Hepatocyte (in vitro differentiated cells): ENCODE data around the gene SLC31A1. TPM values are rescaled to one million over a fixed set of nuclear protein-coding genes. Genes with fewer than 3 reads are reported as not detected.

Experiments
- DNase-seq: peaks from one replicate; pipeline ENCODE4 v3.0.0-alpha.2; 2016; ENCODE audit warnings: low spot score
- H2AFZ ChIP-seq: fragments of 200-600 bp; sonication (generic); 2 replicates; pipeline ENCODE4 v1.6.0; 2016; ENCODE audit warnings: antibody characterized with exemption, mild to moderate bottlenecking
- H3K27ac ChIP-seq: fragments of 200-600 bp; sonication (generic); 2 replicates; pipeline ENCODE4 v1.5.1; 2016; ENCODE audit warnings: mild to moderate bottlenecking
- H3K27me3 ChIP-seq: fragments of 200-600 bp; sonication (generic); 2 replicates; pipeline ENCODE4 v1.6.1; 2016
- H3K36me3 ChIP-seq: fragments of 200-600 bp; sonication (generic); replicated peaks from 2 replicates; pipeline ENCODE4 v1.5.1; 2016; ENCODE audit warnings: low read depth; ENCODE audit not compliant: insufficient read depth
- H3K4me1 ChIP-seq: fragments of 200-600 bp; sonication (generic); 2 replicates; pipeline ENCODE4 v1.5.1; 2016; ENCODE audit warnings: mild to moderate bottlenecking, moderate library complexity; ENCODE audit not compliant: insufficient read depth
- H3K4me2 ChIP-seq: fragments of 200-600 bp; sonication (generic); 2 replicates; pipeline ENCODE4 v1.6.0; 2016
- H3K4me3 ChIP-seq: fragments of 200-600 bp; sonication (generic); 2 replicates; pipeline ENCODE4 v1.5.1; 2016; ENCODE audit warnings: mild to moderate bottlenecking
- H3K79me2 ChIP-seq: fragments of 200-600 bp; sonication (generic); 2 replicates; pipeline ENCODE4 v1.6.0; 2017; ENCODE audit warnings: mild to moderate bottlenecking
- H3K9me2 ChIP-seq: fragments of 200-600 bp; sonication (generic); replicated peaks from 2 replicates; pipeline ENCODE4 v1.6.0; 2017; ENCODE audit warnings: mild to moderate bottlenecking; ENCODE audit not compliant: insufficient read depth
- H3K9me3 ChIP-seq: fragments of 200-600 bp; sonication (generic); 2 replicates; pipeline ENCODE4 v1.5.1; 2016; ENCODE audit warnings: low read depth, mild to moderate bottlenecking
- H4K20me1 ChIP-seq: fragments of 200-600 bp; sonication (generic); 2 replicates; pipeline ENCODE4 v1.6.0; 2016; ENCODE audit warnings: mild to moderate bottlenecking; ENCODE audit not compliant: insufficient read depth, poor library complexity, severe bottlenecking
- EZH2 ChIP-seq: fragments of 200-600 bp; sonication (generic); IDR thresholded peaks from 2 replicates; pipeline ENCODE4 v1.6.1; 2016; ENCODE audit warnings: antibody characterized with exemption, mild to moderate bottlenecking, borderline replicate concordance
- EZH2phosphoT487 ChIP-seq: fragments of 200-600 bp; sonication (generic); IDR thresholded peaks from one replicate; pipeline ENCODE4 v1.6.1; 2018; ENCODE audit warnings: antibody characterized with exemption, mild to moderate bottlenecking, low read depth, moderate library complexity; ENCODE audit not compliant: unreplicated experiment, severe bottlenecking
- WGBS: methylation state at CpG from one replicate; pipeline ENCODE4 v1.1.6; 2016; ENCODE audit warnings: low lambda C conversion rate; ENCODE audit errors: missing lambda C conversion rate; 5-methylcytosine and 5-hydroxymethylcytosine counted together
- polyA plus RNA-seq: library from polyadenylated mRNA; unstranded; fragments of >200 nt; fragmentation: Nextera tagmentation; extraction: Ambion mirVana; gene quantifications from 2 replicates; pipeline ENCODE4 v1.2.1, GENCODE V29; 2016
- total RNA-seq: library from RNA; depleted of rRNA; stranded (reverse); fragments of >200 nt; gene quantifications from 2 replicates; pipeline ENCODE4 v1.2.3, GENCODE V29; 2014
- TF ChIP-seq, protein P1 (sequence below): fragments of 200-600 bp; sonication (generic); IDR thresholded peaks from 2 replicates; pipeline ENCODE4 v1.5.1; 2016; ENCODE audit warnings: antibody characterized with exemption, mild to moderate bottlenecking; ENCODE audit not compliant: poor library complexity

The SLC31A1 gene
- total and polyA plus RNA-seq, 2 experiments from 2014 or later, result 29.7 to 43.3 TPM

DNA sequence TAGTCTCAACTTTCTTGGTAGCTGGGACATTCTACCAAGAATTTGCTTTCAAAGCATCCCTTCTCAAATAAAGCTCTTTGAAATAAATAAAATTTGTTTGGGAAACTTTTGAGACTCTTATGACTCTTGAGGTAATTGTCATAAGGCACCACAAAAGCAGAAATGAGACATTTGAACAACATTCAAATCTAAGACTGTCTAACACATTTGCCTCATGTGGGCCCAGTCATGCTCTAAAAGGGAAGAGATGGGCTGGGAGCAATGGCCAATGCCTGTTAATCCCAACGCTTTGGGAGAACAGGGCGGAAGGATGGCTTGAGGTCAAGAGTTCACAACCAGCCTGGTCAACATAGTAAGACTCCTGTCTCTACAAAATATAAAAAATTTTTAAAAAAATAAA is 44.1 kb upstream of the SLC31A1 start:
- TF ChIP-seq EZH2phosphoT487 (no peak), EZH2 (no peak)
- TF ChIP-seq, protein P1, sequence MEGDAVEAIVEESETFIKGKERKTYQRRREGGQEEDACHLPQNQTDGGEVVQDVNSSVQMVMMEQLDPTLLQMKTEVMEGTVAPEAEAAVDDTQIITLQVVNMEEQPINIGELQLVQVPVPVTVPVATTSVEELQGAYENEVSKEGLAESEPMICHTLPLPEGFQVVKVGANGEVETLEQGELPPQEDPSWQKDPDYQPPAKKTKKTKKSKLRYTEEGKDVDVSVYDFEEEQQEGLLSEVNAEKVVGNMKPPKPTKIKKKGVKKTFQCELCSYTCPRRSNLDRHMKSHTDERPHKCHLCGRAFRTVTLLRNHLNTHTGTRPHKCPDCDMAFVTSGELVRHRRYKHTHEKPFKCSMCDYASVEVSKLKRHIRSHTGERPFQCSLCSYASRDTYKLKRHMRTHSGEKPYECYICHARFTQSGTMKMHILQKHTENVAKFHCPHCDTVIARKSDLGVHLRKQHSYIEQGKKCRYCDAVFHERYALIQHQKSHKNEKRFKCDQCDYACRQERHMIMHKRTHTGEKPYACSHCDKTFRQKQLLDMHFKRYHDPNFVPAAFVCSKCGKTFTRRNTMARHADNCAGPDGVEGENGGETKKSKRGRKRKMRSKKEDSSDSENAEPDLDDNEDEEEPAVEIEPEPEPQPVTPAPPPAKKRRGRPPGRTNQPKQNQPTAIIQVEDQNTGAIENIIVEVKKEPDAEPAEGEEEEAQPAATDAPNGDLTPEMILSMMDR, result no peak
- Histone ChIP-seq H3K79me2 (no peaks in the 10 kb centered on the region), H3K4me3 (no peak overlapping the region), H3K4me2 (no peak overlapping the region), H3K9me3 (no peaks in the 10 kb centered on the region), H3K9me2 (no peaks in the 10 kb centered on the region), H2AFZ (no peak overlapping the region), H3K4me1 (peaks cover 3% of the 10 kb centered on the region), H4K20me1 (no peaks in the 10 kb centered on the region), H3K36me3 (no peaks in the 10 kb centered on the region), H3K27ac (no peak overlapping the region), H3K27me3 (no peaks in the 10 kb centered on the region)
- DNase-seq, result no peak
- WGBS, result 96% methylated on average over 2 of the region's 2 CpGs

DNA sequence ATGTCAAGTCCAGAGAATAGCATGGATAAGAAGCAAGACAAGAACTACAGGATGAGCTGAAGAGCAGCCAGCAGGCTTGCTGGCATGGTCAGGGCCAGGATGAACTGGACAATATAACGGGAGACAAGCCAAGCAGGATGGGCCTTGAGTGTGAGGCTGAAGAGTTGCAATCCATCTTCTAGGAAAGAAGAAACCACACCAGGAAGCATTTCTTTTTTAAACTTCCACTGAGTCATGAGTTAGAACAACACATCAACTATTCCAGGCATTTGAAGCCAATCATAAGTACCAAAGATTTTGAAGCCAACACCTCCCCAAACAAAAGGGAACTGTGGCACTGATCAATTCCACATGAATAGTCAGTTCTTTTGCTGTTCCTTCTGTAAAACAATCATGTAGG is 43.3 kb upstream of the SLC31A1 start:
- no peaks in the 10 kb centered on the region for H3K9me2 ChIP-seq
- no peak overlapping the region for H3K27ac ChIP-seq
- no peak overlapping the region for H3K4me2 ChIP-seq
- TF ChIP-seq EZH2 (no peak), EZH2phosphoT487 (no peak)
- TF ChIP-seq, protein P1, result no peak
- no peaks in the 10 kb centered on the region for H3K79me2 ChIP-seq
- DNase-seq, result no peak
- WGBS, result 95% methylated on average over 1 of the region's 1 CpG
- no peak overlapping the region for H3K4me3 ChIP-seq
- no peaks in the 10 kb centered on the region for H3K9me3 ChIP-seq
- no peak overlapping the region for H2AFZ ChIP-seq
- no peaks in the 10 kb centered on the region for H3K36me3 ChIP-seq
- no peaks in the 10 kb centered on the region for H3K27me3 ChIP-seq
- H4K20me1 ChIP-seq, result no peaks in the 10 kb centered on the region
- peaks cover 3% of the 10 kb centered on the region for H3K4me1 ChIP-seq

DNA sequence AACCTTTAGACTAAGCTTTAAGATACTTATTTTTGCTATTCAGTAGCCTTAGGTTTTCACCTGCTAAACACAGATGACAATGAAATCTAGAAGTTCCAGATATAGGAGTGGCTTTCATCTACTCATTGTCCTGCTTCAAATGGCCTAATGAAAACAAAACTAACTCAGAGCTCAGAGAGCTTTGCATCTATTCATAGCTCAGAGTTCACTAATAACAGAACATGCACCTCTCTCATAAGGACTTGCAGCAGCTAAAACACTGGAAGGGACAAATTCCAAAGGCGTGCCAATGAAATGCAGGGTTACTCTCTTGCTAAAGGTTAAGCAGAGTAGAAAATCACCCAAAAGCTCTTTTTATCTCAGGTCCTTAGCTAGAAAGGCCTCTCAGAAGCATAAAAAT is 41.5 kb upstream of the SLC31A1 start:
- no peaks in the 10 kb centered on the region for H3K36me3 ChIP-seq
- DNase-seq, result no peak

More for the DNA sequence above, 41.5 kb upstream of the SLC31A1 start:
- Histone ChIP-seq H3K27me3 (no peaks in the 10 kb centered on the region), H3K79me2 (no peaks in the 10 kb centered on the region), H3K27ac (no peak overlapping the region), H3K9me2 (no peaks in the 10 kb centered on the region), H3K9me3 (no peaks in the 10 kb centered on the region), H3K4me3 (no peak overlapping the region), H4K20me1 (no peaks in the 10 kb centered on the region), H2AFZ (no peak overlapping the region), H3K4me2 (no peak overlapping the region), H3K4me1 (peaks cover 3% of the 10 kb centered on the region)
- WGBS, result 38% methylated on average over 1 of the region's 1 CpG
- TF ChIP-seq EZH2phosphoT487 (no peak), EZH2 (no peak)
- TF ChIP-seq, protein P1, result no peak
